MM.1S (cell line): ENCODE data around the gene GFRA1.

Experiments
- DNase-seq: peaks from one replicate; pipeline ENCODE4 v3.0.0-alpha.2; 2015
- H2AFZ ChIP-seq: fragments of 300-600 bp; sonication (generic); 2 replicates; pipeline ENCODE4 v1.6.0; 2016; ENCODE audit warnings: antibody characterized with exemption, low read length
- H3F3A ChIP-seq: fragments of 300-600 bp; sonication (generic); 2 replicates; pipeline ENCODE4 v1.6.1; 2016; ENCODE audit warnings: mild to moderate bottlenecking, antibody characterized with exemption, low read length, moderate library complexity, mixed read lengths; ENCODE audit not compliant: insufficient read depth
- H3K27ac ChIP-seq: fragments of 300-600 bp; sonication (generic); 2 replicates; pipeline ENCODE4 v1.5.1; 2016; ENCODE audit warnings: mild to moderate bottlenecking, low read length
- H3K27me3 ChIP-seq: fragments of 300-600 bp; sonication (generic); replicated peaks from 2 replicates; pipeline ENCODE4 v1.6.0; 2016; ENCODE audit warnings: low read length; ENCODE audit not compliant: insufficient read depth
- H3K36me3 ChIP-seq: fragments of 300-600 bp; sonication (generic); replicated peaks from 2 replicates; pipeline ENCODE4 v1.6.1; 2016; ENCODE audit warnings: mild to moderate bottlenecking, low read length, mixed read lengths; ENCODE audit not compliant: insufficient read depth
- H3K4me1 ChIP-seq: fragments of 300-600 bp; sonication (generic); 2 replicates; pipeline ENCODE4 v1.6.1; 2016; ENCODE audit warnings: low read length, mixed read lengths
- H3K4me2 ChIP-seq: fragments of 300-600 bp; sonication (generic); 2 replicates; pipeline ENCODE4 v1.6.0; 2016; ENCODE audit warnings: low read depth, low read length
- H3K4me3 ChIP-seq: fragments of 300-600 bp; sonication (generic); 2 replicates; pipeline ENCODE4 v1.5.1; 2016; ENCODE audit warnings: low read length, mixed read lengths
- H3K79me2 ChIP-seq: fragments of 300-600 bp; sonication (generic); 2 replicates; pipeline ENCODE4 v1.6.1; 2016; ENCODE audit warnings: mixed run types, low read length, mixed read lengths
- H3K9ac ChIP-seq: fragments of 300-600 bp; sonication (generic); 2 replicates; pipeline ENCODE4 v1.6.1; 2016; ENCODE audit warnings: low read length, mixed read lengths
- H3K9me2 ChIP-seq: fragments of 300-600 bp; sonication (generic); replicated peaks from 2 replicates; pipeline ENCODE4 v1.6.1; 2016; ENCODE audit warnings: mild to moderate bottlenecking, low read length, mixed read lengths; ENCODE audit not compliant: insufficient read depth
- H3K9me3 ChIP-seq: fragments of 300-600 bp; sonication (generic); replicated peaks from 2 replicates; pipeline ENCODE4 v1.6.1; 2016; ENCODE audit warnings: mild to moderate bottlenecking, low read length, mixed read lengths; ENCODE audit not compliant: insufficient read depth
- H4K20me1 ChIP-seq: fragments of 300-600 bp; sonication (generic); 2 replicates; pipeline ENCODE4 v1.6.1; 2016; ENCODE audit warnings: mild to moderate bottlenecking, low read length, moderate library complexity, mixed read lengths; ENCODE audit not compliant: insufficient read depth
- EZH2 ChIP-seq: fragments of 300-600 bp; sonication (generic); optimal IDR thresholded peaks from 2 replicates; pipeline ENCODE3; 2017; ENCODE audit warnings: low read depth, mild to moderate bottlenecking, antibody characterized with exemption, low read length, mixed read lengths
- EZH2phosphoT487 ChIP-seq: fragments of 300-600 bp; sonication (generic); IDR thresholded peaks from 2 replicates; pipeline ENCODE4 v1.6.1; 2018; ENCODE audit warnings: antibody characterized with exemption, low read length
- TF ChIP-seq, protein P1 (sequence below): fragments of 300-600 bp; sonication (generic); IDR thresholded peaks from 2 replicates; pipeline ENCODE4 v1.5.1; 2016; ENCODE audit warnings: antibody characterized with exemption, low read length, mixed read lengths

GFRA1 gene

GRCh38 chr10:116094356-116094755 is 178.7 kb downstream of the GFRA1 start:
- H3K4me1 ChIP-seq = no peaks in the 10 kb centered on the region
- H3K36me3 ChIP-seq = no peaks in the 10 kb centered on the region
- TF ChIP-seq, protein P1, sequence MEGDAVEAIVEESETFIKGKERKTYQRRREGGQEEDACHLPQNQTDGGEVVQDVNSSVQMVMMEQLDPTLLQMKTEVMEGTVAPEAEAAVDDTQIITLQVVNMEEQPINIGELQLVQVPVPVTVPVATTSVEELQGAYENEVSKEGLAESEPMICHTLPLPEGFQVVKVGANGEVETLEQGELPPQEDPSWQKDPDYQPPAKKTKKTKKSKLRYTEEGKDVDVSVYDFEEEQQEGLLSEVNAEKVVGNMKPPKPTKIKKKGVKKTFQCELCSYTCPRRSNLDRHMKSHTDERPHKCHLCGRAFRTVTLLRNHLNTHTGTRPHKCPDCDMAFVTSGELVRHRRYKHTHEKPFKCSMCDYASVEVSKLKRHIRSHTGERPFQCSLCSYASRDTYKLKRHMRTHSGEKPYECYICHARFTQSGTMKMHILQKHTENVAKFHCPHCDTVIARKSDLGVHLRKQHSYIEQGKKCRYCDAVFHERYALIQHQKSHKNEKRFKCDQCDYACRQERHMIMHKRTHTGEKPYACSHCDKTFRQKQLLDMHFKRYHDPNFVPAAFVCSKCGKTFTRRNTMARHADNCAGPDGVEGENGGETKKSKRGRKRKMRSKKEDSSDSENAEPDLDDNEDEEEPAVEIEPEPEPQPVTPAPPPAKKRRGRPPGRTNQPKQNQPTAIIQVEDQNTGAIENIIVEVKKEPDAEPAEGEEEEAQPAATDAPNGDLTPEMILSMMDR = no peak
- TF ChIP-seq EZH2 (no peak), EZH2phosphoT487 (no peak)
- H3K9ac ChIP-seq = no peak overlapping the region
- H3K27me3 ChIP-seq = no peaks in the 10 kb centered on the region
- no peaks in the 10 kb centered on the region for H3F3A ChIP-seq
- no peak overlapping the region for H3K4me3 ChIP-seq
- DNase-seq = no peak
- no peak overlapping the region for H2AFZ ChIP-seq
- H4K20me1 ChIP-seq = no peaks in the 10 kb centered on the region
- H3K79me2 ChIP-seq = no peaks in the 10 kb centered on the region
- no peaks in the 10 kb centered on the region for H3K9me2 ChIP-seq
- H3K27ac ChIP-seq = no peak overlapping the region
- H3K4me2 ChIP-seq = no peak overlapping the region
- no peaks in the 10 kb centered on the region for H3K9me3 ChIP-seq

DNA sequence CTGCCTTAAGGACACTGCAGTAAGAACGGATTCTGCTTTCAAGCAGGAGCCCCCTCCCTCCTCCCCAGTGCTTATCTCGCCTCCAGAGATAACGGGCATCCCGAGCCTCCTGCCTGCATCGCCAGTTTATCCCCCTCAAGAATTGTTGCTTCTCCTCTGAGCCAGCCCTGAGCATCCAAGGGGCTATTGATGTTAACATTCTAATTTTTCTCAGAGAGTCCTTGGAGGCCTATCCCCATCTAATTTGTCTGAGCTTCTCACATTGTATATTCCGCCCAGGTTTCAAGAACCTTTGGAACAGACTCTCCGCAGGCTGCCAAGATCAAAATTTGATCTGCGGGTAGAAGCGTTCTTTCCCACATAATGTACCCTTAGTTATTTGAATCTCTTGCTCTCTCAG is 180.0 kb downstream of the GFRA1 start:
- Histone ChIP-seq H3K4me3 (no peak overlapping the region), H3K9me3 (no peaks in the 10 kb centered on the region), H3K79me2 (no peaks in the 10 kb centered on the region), H3K27ac (no peak overlapping the region), H4K20me1 (no peaks in the 10 kb centered on the region), H3K9ac (no peak overlapping the region), H3K4me2 (no peak overlapping the region), H2AFZ (no peak overlapping the region), H3K36me3 (no peaks in the 10 kb centered on the region), H3F3A (no peaks in the 10 kb centered on the region), H3K9me2 (no peaks in the 10 kb centered on the region), H3K4me1 (no peaks in the 10 kb centered on the region), H3K27me3 (no peaks in the 10 kb centered on the region)
- DNase-seq = no peak
- TF ChIP-seq EZH2 (no peak), EZH2phosphoT487 (no peak)
- TF ChIP-seq, protein P1 = no peak

GRCh38 chr10:116088985-116089384 is 184.0 kb downstream of the GFRA1 start:
- Histone ChIP-seq H3K4me1 (no peaks in the 10 kb centered on the region), H3K27ac (no peak overlapping the region), H2AFZ (no peak overlapping the region), H3K4me2 (no peak overlapping the region), H3K9ac (no peak overlapping the region), H3K9me3 (no peaks in the 10 kb centered on the region), H3F3A (no peaks in the 10 kb centered on the region), H3K36me3 (no peaks in the 10 kb centered on the region), H4K20me1 (no peaks in the 10 kb centered on the region), H3K79me2 (no peaks in the 10 kb centered on the region), H3K9me2 (no peaks in the 10 kb centered on the region), H3K27me3 (no peaks in the 10 kb centered on the region), H3K4me3 (no peak overlapping the region)
- TF ChIP-seq, protein P1 = no peak
- no peak for TF ChIP-seq EZH2phosphoT487
- TF ChIP-seq EZH2 = no peak
- no peak for DNase-seq
